PC-9 (cell line): ENCODE results near the gene MMP25. TPM values are rescaled to one million over a fixed set of nuclear protein-coding genes. Genes with fewer than 3 reads are reported as not detected.

Experiments used
- BruUV-seq: library from RNA; stranded (reverse); fragments of 400-500 nt; replicated peaks from 2 replicates; lab custom pipeline; 2021; lab: Mats Ljungman, UMichigan
- CTCF ChIA-PET: fragments of 300-600 bp; sonication (Branson Sonifier 250); formaldehyde crosslinking; loops from one replicate; lab custom pipeline; 2022; ENCODE audit warnings: antibody characterized with exemption; lab: Charles Lee
- POLR2A ChIA-PET: fragments of 300-600 bp; sonication (Branson Sonifier 250); formaldehyde crosslinking; loops from one replicate; lab custom pipeline; 2022; ENCODE audit warnings: antibody characterized with exemption; ENCODE audit not compliant: unreplicated experiment; lab: Charles Lee
- DNase-seq, 2 experiments: peaks; one replicate each; pipeline versions ENCODE4 v3.0.0 to v3.0.0-alpha.2; 2015 to 2022; ENCODE audit warnings: mixed read lengths in 1 of 2
- H2AFZ ChIP-seq: fragments of 200-600 bp; sonication (generic); 2 replicates; pipeline ENCODE4 v1.8.1; 2017; ENCODE audit warnings: antibody characterized with exemption
- H3F3A ChIP-seq: fragments of 200-600 bp; sonication (generic); 2 replicates; pipeline ENCODE4 v1.8.1; 2017; ENCODE audit warnings: antibody characterized with exemption, mild to moderate bottlenecking, low read depth; ENCODE audit not compliant: insufficient read depth
- H3K27ac ChIP-seq: fragments of 200-600 bp; sonication (generic); 2 replicates; pipeline ENCODE4 v1.6.1; 2016; ENCODE audit warnings: mixed run types
- H3K27me3 ChIP-seq: fragments of 200-600 bp; sonication (generic); 2 replicates; pipeline ENCODE4 v1.6.1; 2016; ENCODE audit warnings: low read depth, mixed run types; ENCODE audit not compliant: insufficient read depth
- H3K36me3 ChIP-seq: fragments of 200-600 bp; sonication (generic); 2 replicates; pipeline ENCODE4 v1.6.1; 2016; ENCODE audit warnings: low read depth, mixed run types
- H3K4me1 ChIP-seq: fragments of 200-600 bp; sonication (generic); replicated peaks from 2 replicates; pipeline ENCODE4 v1.6.1; 2016; ENCODE audit warnings: mixed run types; ENCODE audit not compliant: insufficient read depth
- H3K4me2 ChIP-seq: fragments of 200-600 bp; sonication (generic); 2 replicates; pipeline ENCODE4 v1.6.1; 2017; ENCODE audit warnings: mixed run types
- H3K4me3 ChIP-seq: fragments of 200-600 bp; sonication (generic); 2 replicates; pipeline ENCODE4 v1.6.1; 2016; ENCODE audit warnings: mixed run types
- H3K79me2 ChIP-seq: fragments of 200-600 bp; sonication (generic); 2 replicates; pipeline ENCODE4 v1.6.1; 2017; ENCODE audit warnings: low read depth, mixed run types
- H3K9me2 ChIP-seq: fragments of 200-600 bp; sonication (generic); 2 replicates; pipeline ENCODE4 v1.8.1; 2017; ENCODE audit warnings: mild to moderate bottlenecking; ENCODE audit not compliant: insufficient read depth
- H3K9me3 ChIP-seq: fragments of 200-600 bp; sonication (generic); 2 replicates; pipeline ENCODE4 v1.8.1; 2016; ENCODE audit warnings: low read depth; ENCODE audit not compliant: insufficient read depth
- H4K20me1 ChIP-seq: fragments of 200-600 bp; sonication (generic); 2 replicates; pipeline ENCODE4 v1.8.1; 2017; ENCODE audit not compliant: insufficient read depth
- EZH2 ChIP-seq: fragments of 200-600 bp; sonication (generic); IDR thresholded peaks from 2 replicates; pipeline ENCODE4 v1.8.0; 2017; ENCODE audit warnings: antibody characterized with exemption, low read depth
- intact Hi-C: fragments of 100-400 bp; cut with micrococcal nuclease; formaldehyde crosslinking; loops from one replicate; pipeline ENCODE4 v1.10.0; 2022; ENCODE audit not compliant: unreplicated experiment
- total RNA-seq: library from RNA; stranded (reverse); gene quantifications from 2 replicates; pipeline ENCODE4 v1.2.3, GENCODE V29; 2021
- TF ChIP-seq, protein P1 (sequence below): fragments of 200-600 bp; sonication (generic); conservative IDR thresholded peaks from 2 replicates; pipeline ENCODE4 v1.6.1; 2017; ENCODE audit warnings: mixed run types, antibody characterized with exemption, mild to moderate bottlenecking, moderate library complexity

The MMP25 gene
- total RNA-seq, 1 experiment from 2014 or later, result 0.83 TPM

DNA sequence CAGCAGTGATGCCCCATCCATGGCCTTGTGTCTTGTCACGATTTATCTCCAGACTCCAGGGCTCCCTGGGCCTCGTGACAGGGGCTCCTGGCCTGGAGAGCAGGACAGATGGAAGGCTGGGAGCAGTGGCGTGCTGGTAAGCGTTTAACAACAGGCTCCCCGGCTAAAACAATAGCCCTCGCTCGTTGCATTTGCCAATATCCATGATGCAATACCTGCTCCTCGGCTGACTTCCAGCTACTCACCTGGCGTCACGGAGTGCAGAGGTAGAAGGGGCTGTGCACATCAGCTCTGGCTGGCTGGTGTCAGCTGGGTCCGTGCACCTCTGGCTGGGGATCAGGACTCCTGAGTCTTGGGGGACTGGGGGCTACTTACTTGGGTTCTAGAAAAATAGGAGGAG is 8.1 kb upstream of the MMP25 start:
- Histone ChIP-seq H3F3A (peaks cover 25% of the 10 kb centered on the region; the same call in 1 of the 2 replicates), H3K4me3 (no peak overlapping the region), H3K27me3 (no peaks in the 10 kb centered on the region), H3K79me2 (peaks cover 17% of the 10 kb centered on the region), H3K9me3 (no peaks in the 10 kb centered on the region), H2AFZ (no peak overlapping the region), H3K9me2 (no peaks in the 10 kb centered on the region), H3K36me3 (0 out of 2 replicates have a peak, but pooled peaks cover 3% of the 10 kb centered on the region), H3K4me1 (peaks cover 30% of the 10 kb centered on the region), H3K4me2 (peak overlapping the region; percentile 87), H3K27ac (peak overlapping the region; percentile 47), H4K20me1 (0 out of 2 replicates have a peak, but pooled peaks cover 4% of the 10 kb centered on the region)
- POLR2A ChIA-PET, result no interaction called here
- DNase-seq, result peak; percentile 70 to 80
- CTCF ChIA-PET, result interaction anchor here (0.5 kb wide), 1 partner anchor 10 kb away, joined by 4 read pairs; no protein-coding TSS in a partner anchor
- intact Hi-C loops, result no loop called here
- BruUV-seq, result no TSS peak
- TF ChIP-seq EZH2, result no peak
- TF ChIP-seq, protein P1, sequence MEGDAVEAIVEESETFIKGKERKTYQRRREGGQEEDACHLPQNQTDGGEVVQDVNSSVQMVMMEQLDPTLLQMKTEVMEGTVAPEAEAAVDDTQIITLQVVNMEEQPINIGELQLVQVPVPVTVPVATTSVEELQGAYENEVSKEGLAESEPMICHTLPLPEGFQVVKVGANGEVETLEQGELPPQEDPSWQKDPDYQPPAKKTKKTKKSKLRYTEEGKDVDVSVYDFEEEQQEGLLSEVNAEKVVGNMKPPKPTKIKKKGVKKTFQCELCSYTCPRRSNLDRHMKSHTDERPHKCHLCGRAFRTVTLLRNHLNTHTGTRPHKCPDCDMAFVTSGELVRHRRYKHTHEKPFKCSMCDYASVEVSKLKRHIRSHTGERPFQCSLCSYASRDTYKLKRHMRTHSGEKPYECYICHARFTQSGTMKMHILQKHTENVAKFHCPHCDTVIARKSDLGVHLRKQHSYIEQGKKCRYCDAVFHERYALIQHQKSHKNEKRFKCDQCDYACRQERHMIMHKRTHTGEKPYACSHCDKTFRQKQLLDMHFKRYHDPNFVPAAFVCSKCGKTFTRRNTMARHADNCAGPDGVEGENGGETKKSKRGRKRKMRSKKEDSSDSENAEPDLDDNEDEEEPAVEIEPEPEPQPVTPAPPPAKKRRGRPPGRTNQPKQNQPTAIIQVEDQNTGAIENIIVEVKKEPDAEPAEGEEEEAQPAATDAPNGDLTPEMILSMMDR, result no peak

DNA sequence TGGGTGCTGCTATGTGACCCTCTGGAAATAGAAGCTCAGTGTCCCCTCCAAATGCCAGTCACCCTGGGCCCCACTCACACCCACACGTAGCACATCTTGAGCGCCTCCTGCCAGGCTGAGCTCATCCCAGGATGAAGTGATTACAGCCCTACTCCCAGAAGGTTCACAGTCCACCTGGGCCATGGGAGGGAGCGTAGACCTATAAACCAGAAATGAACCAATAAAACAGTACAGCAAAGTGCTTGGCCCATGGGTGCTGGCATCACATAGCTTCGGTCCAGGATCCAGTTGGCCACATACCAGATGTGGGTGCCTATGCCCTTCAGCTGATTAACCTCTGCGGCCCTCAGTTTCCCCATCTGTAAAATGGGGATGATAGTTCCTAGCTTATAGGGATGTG is 7.5 kb upstream of the MMP25 start:
- intact Hi-C loops, result no loop called here
- ChIA-PET POLR2A (interaction anchor here (0.7 kb wide), 1 partner anchor 21 kb away, joined by 4 read pairs; no protein-coding TSS in a partner anchor), CTCF (no interaction called here)
- no peaks in the 10 kb centered on the region for H4K20me1 ChIP-seq
- 0 out of 2 replicates have a peak, but pooled peaks cover 3% of the 10 kb centered on the region for H3K36me3 ChIP-seq
- H2AFZ ChIP-seq, result no peak overlapping the region
- peaks cover 27% of the 10 kb centered on the region; the same call in 1 of the 2 replicates for H3F3A ChIP-seq
- H3K4me2 ChIP-seq, result peak overlapping the region; percentile 87
- H3K9me3 ChIP-seq, result no peaks in the 10 kb centered on the region
- no peak for DNase-seq
- H3K4me3 ChIP-seq, result no peak overlapping the region
- peaks cover 30% of the 10 kb centered on the region for H3K4me1 ChIP-seq
- H3K9me2 ChIP-seq, result no peaks in the 10 kb centered on the region
- TF ChIP-seq, protein P1, result no peak
- TF ChIP-seq EZH2, result no peak
- no peak overlapping the region for H3K27ac ChIP-seq
- H3K27me3 ChIP-seq, result no peaks in the 10 kb centered on the region
- BruUV-seq, result no TSS peak
- peaks cover 17% of the 10 kb centered on the region for H3K79me2 ChIP-seq

DNA sequence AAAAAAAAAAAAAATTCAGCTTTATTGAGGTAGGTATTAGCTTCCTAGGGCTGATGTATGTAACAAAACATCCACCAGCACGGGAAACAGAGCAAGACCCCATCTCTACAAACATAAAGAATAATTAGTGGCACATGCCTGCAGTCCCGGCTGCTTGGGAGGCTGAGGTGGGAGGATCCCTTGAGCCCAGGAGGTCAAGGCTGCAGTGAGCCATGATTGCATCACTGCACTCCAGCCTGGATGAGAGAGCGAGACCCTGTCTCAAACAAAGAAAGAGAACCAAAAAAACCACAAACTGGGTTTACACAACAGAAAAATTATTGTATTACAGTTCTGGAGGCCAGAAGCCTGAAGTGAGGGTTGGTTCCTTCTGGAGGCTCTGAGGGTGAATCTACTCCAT is 4.0 kb upstream of the MMP25 start:
- Histone ChIP-seq H3K4me1 (peaks cover 32% of the 10 kb centered on the region), H3K27ac (no peak overlapping the region), H3K9me2 (no peaks in the 10 kb centered on the region), H3K36me3 (no peaks in the 10 kb centered on the region), H4K20me1 (no peaks in the 10 kb centered on the region), H3K79me2 (no peaks in the 10 kb centered on the region), H3K9me3 (no peaks in the 10 kb centered on the region), H3F3A (peaks cover 35% of the 10 kb centered on the region; the same call in 1 of the 2 replicates), H2AFZ (no peak overlapping the region), H3K4me3 (no peak overlapping the region), H3K27me3 (no peaks in the 10 kb centered on the region), H3K4me2 (no peak overlapping the region)
- POLR2A ChIA-PET, result interaction anchor here (0.7 to 0.8 kb wide), 2 partner anchors 105 to 318 kb away, joined by 6 to 7 read pairs; no protein-coding TSS in a partner anchor
- DNase-seq, result no peak
- intact Hi-C loops, result no loop called here
- no TSS peak for BruUV-seq
- CTCF ChIA-PET, result interaction anchor here (0.6 to 0.7 kb wide), 4 partner anchors 8 to 1297 kb away, joined by 3 to 12 read pairs (median 4); no protein-coding TSS in a partner anchor
- TF ChIP-seq, protein P1, result no peak
- TF ChIP-seq EZH2, result no peak
